ENCODE data around the gene NNMT. TPM values are rescaled to one million over a fixed set of nuclear protein-coding genes. Genes with fewer than 3 reads are reported as not detected.
A peak's percentile ranks its signal among the peaks of the same experiment; 100 is the strongest.
"Not testable (repeated sequence)": the region's sequence is repeated elsewhere in the genome, so short reads cannot be mapped to it uniquely, and the experiment has no call there.

Gene NNMT
- total RNA-seq, 3 donors from 2014 or later = 13.1 to 112 (median 65.9) TPM

DNA sequence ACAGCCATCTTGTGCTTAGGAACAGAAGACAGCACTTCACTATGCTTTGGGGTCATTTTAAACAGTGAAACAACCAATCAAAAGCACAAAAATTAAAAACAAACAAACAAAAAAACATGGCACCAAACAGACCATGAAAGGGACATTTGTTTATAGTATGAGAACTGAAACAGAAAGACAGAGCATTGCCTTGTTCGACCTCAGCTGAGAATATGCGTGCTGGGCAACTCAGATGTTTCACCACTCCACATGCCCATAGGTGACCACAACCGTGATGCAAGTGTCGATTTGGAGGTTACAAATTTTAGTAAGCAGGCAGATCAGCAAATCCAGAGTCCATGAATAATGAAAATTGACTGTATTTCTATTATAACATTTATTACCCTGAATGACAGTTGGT, 30.0 kb downstream of the NNMT start:
- no peak for ATAC-seq
- Histone ChIP-seq H3K4me3 (no peak overlapping the region), H3K4me1 (ENCODE audit: low read depth) (no peaks in the 10 kb centered on the region), H3K9me3 (peaks cover 8% of the 10 kb centered on the region), H3K36me3 (ENCODE audit: low read depth) (no peaks in the 10 kb centered on the region)
- TF ChIP-seq, protein P1, sequence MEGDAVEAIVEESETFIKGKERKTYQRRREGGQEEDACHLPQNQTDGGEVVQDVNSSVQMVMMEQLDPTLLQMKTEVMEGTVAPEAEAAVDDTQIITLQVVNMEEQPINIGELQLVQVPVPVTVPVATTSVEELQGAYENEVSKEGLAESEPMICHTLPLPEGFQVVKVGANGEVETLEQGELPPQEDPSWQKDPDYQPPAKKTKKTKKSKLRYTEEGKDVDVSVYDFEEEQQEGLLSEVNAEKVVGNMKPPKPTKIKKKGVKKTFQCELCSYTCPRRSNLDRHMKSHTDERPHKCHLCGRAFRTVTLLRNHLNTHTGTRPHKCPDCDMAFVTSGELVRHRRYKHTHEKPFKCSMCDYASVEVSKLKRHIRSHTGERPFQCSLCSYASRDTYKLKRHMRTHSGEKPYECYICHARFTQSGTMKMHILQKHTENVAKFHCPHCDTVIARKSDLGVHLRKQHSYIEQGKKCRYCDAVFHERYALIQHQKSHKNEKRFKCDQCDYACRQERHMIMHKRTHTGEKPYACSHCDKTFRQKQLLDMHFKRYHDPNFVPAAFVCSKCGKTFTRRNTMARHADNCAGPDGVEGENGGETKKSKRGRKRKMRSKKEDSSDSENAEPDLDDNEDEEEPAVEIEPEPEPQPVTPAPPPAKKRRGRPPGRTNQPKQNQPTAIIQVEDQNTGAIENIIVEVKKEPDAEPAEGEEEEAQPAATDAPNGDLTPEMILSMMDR (IDR thresholded peaks at IDR 0.05) = no peak
- DNase-seq = no peak
- intact Hi-C loops (cut with DNase I, micrococcal nuclease) = no loop called here

DNA sequence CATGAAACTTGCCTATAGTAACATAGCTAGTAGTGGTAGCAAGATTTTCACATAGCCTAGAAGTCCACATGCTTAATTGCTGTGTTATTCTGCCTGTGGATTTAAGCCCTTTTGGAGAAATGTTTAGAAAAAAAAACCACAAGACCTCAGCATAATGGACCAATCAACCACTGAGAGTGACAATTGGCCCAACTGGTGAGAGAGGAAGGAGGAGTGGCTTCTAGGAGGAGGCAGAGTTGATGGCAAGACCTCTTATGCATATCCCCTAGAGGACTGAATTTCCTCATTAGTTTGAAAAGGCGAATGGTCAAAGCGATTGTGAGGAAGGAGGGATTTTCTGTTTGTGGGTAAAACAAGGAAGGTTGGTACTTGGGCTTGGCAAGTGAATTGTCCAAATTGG, 30.6 kb downstream of the NNMT start:
- H3K4me3 ChIP-seq = no peak overlapping the region
- ATAC-seq = no peak
- DNase-seq = no peak
- H3K9me3 ChIP-seq = peaks cover 8% of the 10 kb centered on the region
- TF ChIP-seq, protein P1 (IDR thresholded peaks at IDR 0.05) = no peak
- no peaks in the 10 kb centered on the region for H3K4me1 ChIP-seq (ENCODE audit: low read depth)
- no peaks in the 10 kb centered on the region for H3K36me3 ChIP-seq (ENCODE audit: low read depth)
- intact Hi-C loops (cut with DNase I, micrococcal nuclease) = no loop called here

DNA sequence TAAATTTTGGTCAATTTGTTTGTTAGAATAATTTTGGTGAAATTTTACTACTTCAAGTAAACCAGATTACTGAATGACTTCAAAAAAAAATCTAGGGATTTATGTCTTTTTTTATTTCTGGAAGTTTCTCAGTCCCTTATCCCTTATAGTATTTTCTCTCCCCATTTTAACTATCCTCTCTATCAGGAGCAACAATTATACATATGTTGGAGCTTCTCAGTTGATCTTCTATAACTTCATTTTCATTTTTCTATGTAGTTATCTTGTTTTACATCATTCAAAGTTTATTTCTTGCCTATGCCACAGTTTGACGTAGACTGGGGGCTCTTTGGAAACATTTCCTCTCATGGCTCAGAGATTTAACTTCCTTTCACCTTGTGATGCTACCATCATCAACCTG, 34.2 kb downstream of the NNMT start:
- TF ChIP-seq, protein P1 (IDR thresholded peaks at IDR 0.05) = no peak
- Histone ChIP-seq H3K4me3 (no peak overlapping the region), H3K4me1 (ENCODE audit: low read depth) (no peaks in the 10 kb centered on the region), H3K36me3 (ENCODE audit: low read depth) (no peaks in the 10 kb centered on the region), H3K9me3 (peaks cover 8% of the 10 kb centered on the region)
- DNase-seq = no peak
- intact Hi-C loops (cut with DNase I, micrococcal nuclease) = no loop called here
- ATAC-seq = no peak

DNA sequence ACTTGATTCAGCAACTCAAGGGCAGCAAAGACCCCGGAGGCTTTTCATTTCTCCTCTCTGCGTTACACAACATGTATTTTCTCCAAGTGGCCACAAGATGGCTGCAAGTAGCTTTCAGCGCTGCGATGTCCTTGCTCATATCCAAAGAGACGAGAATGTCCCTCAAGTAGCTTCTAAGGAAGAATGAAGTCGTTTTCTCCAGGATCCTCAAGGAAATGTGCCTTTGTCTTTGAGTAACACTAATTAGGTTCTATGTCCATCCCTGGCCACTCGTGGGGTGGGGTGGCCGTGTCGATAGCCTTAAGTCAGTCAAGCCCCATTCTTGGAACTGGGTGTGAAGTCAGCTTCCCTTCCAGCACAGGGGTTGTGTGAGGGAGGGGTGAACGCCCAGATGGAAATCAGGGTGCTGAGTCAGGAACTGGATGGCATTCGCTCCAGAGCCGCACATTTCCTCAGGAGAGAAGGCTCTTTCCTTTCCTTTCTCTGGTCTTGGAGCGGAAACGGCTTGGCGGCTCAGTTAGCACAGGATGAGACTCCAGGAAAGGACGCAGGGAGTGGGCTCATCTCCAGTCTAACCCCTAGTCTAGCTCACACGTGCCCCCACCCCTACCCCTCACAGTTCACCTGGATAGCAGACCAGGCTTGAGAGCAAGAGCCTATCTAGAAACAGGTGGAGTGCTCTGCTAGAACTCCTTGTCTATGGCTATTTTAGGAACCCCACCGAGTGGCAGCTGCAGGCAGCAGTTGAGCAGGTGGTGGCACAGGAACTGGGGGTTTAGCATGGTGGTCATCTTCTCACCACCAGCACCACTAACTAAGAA, 44.3 kb downstream of the NNMT start:
- peak; percentile 93 for ATAC-seq
- Histone ChIP-seq H3K4me3 (no peak overlapping the region), H3K36me3 (ENCODE audit: low read depth) (no peaks in the 10 kb centered on the region), H3K9me3 (no peaks in the 10 kb centered on the region), H3K4me1 (ENCODE audit: low read depth) (peaks cover 7% of the 10 kb centered on the region)
- DNase-seq = peak in 2 of 3 donors; percentile 27 to 57
- TF ChIP-seq, protein P1 (IDR thresholded peaks at IDR 0.05) = peak; percentile 45
- intact Hi-C loops (cut with DNase I, micrococcal nuclease) = loop anchor here in 1 of 2 donors (5.0 kb wide), 1 partner anchor 422 kb away; no protein-coding TSS in a partner anchor

DNA sequence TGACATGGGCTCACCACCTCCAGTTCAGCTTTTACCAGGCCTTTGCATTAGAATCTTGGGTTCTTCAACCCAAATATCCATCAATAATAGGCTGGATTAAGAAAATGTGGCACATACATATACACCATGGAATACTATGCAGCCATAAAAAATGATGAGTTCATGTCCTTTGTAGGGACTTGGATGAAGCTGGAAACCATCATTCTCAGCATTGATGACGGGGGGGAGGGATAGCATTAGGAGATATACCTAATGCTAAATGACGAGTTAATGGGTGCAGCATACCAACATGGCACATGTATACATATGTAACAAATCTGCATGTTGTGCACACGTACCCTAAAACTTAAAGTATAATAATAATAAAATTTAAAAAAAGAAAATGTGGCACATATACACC, 45.5 kb downstream of the NNMT start:
- DNase-seq; H3K4me1 ChIP-seq (ENCODE audit: low read depth); H3K9me3 ChIP-seq; H3K4me3 ChIP-seq; H3K36me3 ChIP-seq (ENCODE audit: low read depth); ATAC-seq: not testable (repeated sequence)
- intact Hi-C loops (cut with DNase I, micrococcal nuclease) = loop anchor here in 1 of 2 donors (5.0 kb wide), 1 partner anchor 421 kb away; no protein-coding TSS in a partner anchor

DNA sequence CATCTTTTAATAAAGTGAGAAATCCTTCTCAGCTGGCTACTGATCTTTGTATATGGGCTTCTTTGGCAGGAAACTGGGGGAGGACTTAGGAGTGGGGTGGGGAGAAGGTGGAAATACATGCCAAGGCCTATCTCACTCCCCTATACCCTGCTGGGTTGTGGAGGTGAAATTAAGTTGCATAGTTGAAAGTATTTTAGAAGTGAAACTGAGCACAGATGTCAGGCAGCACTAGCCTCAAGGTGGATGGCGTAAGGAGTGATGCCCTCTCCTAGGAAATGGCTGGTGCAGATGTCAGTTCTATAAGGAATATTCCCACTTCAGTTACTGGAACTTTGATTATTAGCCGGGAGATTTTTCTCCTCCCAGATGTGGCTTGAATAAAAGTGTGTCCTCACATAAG, 46.3 kb downstream of the NNMT start:
- H3K4me1 ChIP-seq (ENCODE audit: low read depth) = peaks cover 7% of the 10 kb centered on the region
- no peak overlapping the region for H3K4me3 ChIP-seq
- DNase-seq (no peak), ATAC-seq (no peak)
- H3K9me3 ChIP-seq = no peaks in the 10 kb centered on the region
- TF ChIP-seq, protein P1 (IDR thresholded peaks at IDR 0.05) = no peak
- no peaks in the 10 kb centered on the region for H3K36me3 ChIP-seq (ENCODE audit: low read depth)
- intact Hi-C loops (cut with DNase I, micrococcal nuclease) = loop anchor here in 1 of 2 donors (5.0 kb wide), 1 partner anchor 420 kb away; no protein-coding TSS in a partner anchor

All from mucosa of descending colon (tissue), 3 donors.